Natural killer cell treated with Interleukin-12 subunit alpha and Interleukin-12 subunit beta and Interleukin-15 and Interleukin-18, amount 100 ng/mL, for 72 hours (primary cell): ENCODE results near the gene MUC6. TPM values are rescaled to one million over a fixed set of nuclear protein-coding genes. Genes with fewer than 3 reads are reported as not detected.

Source experiments
- ATAC-seq, 2 donors: fragments of 150-1000 bp; cut with Tn5 transposase in 1 of 2; sonication (Bioruptor Pico), chemical (Tn5 transposase) in 1 of 2; 2 replicates each; pipeline ENCODE4 v1.10.0; 2021
- DNase-seq: peaks from one replicate; pipeline ENCODE4 v3.0.0; 2022; ENCODE audit warnings: low spot score
- H3K27ac Mint-ChIP-seq, 2 donors: 1 replicate in 1 of 2; 2 replicates in 1 of 2; pipeline ENCODE4 v1.8.0; 2022; ENCODE audit warnings: mixed read lengths in 2 of 2, mild to moderate bottlenecking in 1 of 2, moderate library complexity in 1 of 2
- H3K27me3 Mint-ChIP-seq, 2 donors: 1 replicate in 1 of 2; 2 replicates in 1 of 2; pipeline ENCODE4 v1.8.0; 2022; ENCODE audit warnings: mixed read lengths in 2 of 2
- H3K36me3 Mint-ChIP-seq: one replicate; pipeline ENCODE4 v1.8.0; 2022; ENCODE audit warnings: mixed read lengths
- H3K4me1 Mint-ChIP-seq, 2 donors: 1 replicate in 1 of 2; 2 replicates in 1 of 2; pipeline ENCODE4 v1.8.0; 2022; ENCODE audit warnings: low read depth in 2 of 2, mixed read lengths in 2 of 2, mild to moderate bottlenecking in 1 of 2
- H3K4me3 Mint-ChIP-seq: one replicate; pipeline ENCODE4 v1.8.0; 2022; ENCODE audit warnings: mixed read lengths
- H3K9me3 Mint-ChIP-seq: 2 replicates; pipeline ENCODE4 v1.8.0; 2022; ENCODE audit warnings: mixed read lengths
- total RNA-seq, 2 donors: library from RNA; stranded (reverse); gene quantifications; one replicate each; pipeline ENCODE4 v1.2.3, GENCODE V29; 2022

Gene MUC6
- total RNA-seq, 2 donors from 2014 or later: not detected

GRCh38 chr11:1031121-1031899 lies 5.2 kb downstream of the MUC6 start:
- H3K36me3 Mint-ChIP-seq: no peaks in the 10 kb centered on the region
- H3K4me3 Mint-ChIP-seq: no peak overlapping the region
- no peaks in the 10 kb centered on the region for H3K27me3 Mint-ChIP-seq
- peaks cover 0 to 5% of the 10 kb centered on the region in 2 donors for H3K4me1 Mint-ChIP-seq
- H3K9me3 Mint-ChIP-seq: peaks cover 6% of the 10 kb centered on the region
- H3K27ac Mint-ChIP-seq: no peak overlapping the region
- DNase-seq (no peak), ATAC-seq (no peak)

GRCh38 chr11:1030556-1030955 lies 6.0 kb downstream of the MUC6 start:
- Mint-ChIP-seq H3K9me3 (peaks cover 6% of the 10 kb centered on the region), H3K27me3 (no peaks in the 10 kb centered on the region), H3K36me3 (no peaks in the 10 kb centered on the region), H3K4me3 (no peak overlapping the region), H3K27ac (no peak overlapping the region), H3K4me1 (peaks cover 0 to 5% of the 10 kb centered on the region in 2 donors)
- DNase-seq (no peak), ATAC-seq (no peak)

- no peaks in the 10 kb centered on the region for H3K27me3 Mint-ChIP-seq
- ATAC-seq: no peak
These were observed 6.4 kb downstream of the MUC6 start for GRCh38 chr11:1030086-1030485.

GRCh38 chr11:1029654-1030053 lies 6.9 kb downstream of the MUC6 start:
- H3K9me3 Mint-ChIP-seq: peaks cover 6% of the 10 kb centered on the region
- H3K27ac Mint-ChIP-seq: no peak overlapping the region
- no peak for ATAC-seq

More at GRCh38 chr11:1030086-1030485, 6.4 kb downstream of the MUC6 start:
- Mint-ChIP-seq H3K27ac (no peak overlapping the region), H3K36me3 (no peaks in the 10 kb centered on the region), H3K4me3 (no peak overlapping the region), H3K9me3 (peaks cover 6% of the 10 kb centered on the region), H3K4me1 (peaks cover 0 to 5% of the 10 kb centered on the region in 2 donors)
- no peak for DNase-seq

GRCh38 chr11:1029051-1029450 lies 7.5 kb downstream of the MUC6 start:
- Mint-ChIP-seq H3K27me3 (no peaks in the 10 kb centered on the region), H3K36me3 (no peaks in the 10 kb centered on the region), H3K4me3 (no peak overlapping the region), H3K27ac (no peak overlapping the region), H3K9me3 (peaks cover 6% of the 10 kb centered on the region), H3K4me1 (peaks cover 0 to 5% of the 10 kb centered on the region in 2 donors)
- ATAC-seq (no peak), DNase-seq (no peak)

More at GRCh38 chr11:1029654-1030053, 6.9 kb downstream of the MUC6 start:
- no peaks in the 10 kb centered on the region for H3K27me3 Mint-ChIP-seq
- no peaks in the 10 kb centered on the region for H3K36me3 Mint-ChIP-seq
- DNase-seq: no peak
- peaks cover 0 to 5% of the 10 kb centered on the region in 2 donors for H3K4me1 Mint-ChIP-seq
- H3K4me3 Mint-ChIP-seq: no peak overlapping the region

GRCh38 chr11:1028616-1029015 lies 7.9 kb downstream of the MUC6 start:
- no peak for DNase-seq
- ATAC-seq: no peak
- Mint-ChIP-seq H3K4me3 (no peak overlapping the region), H3K27ac (no peak overlapping the region), H3K9me3 (peaks cover 6% of the 10 kb centered on the region), H3K36me3 (no peaks in the 10 kb centered on the region), H3K27me3 (no peaks in the 10 kb centered on the region), H3K4me1 (peaks cover 0 to 5% of the 10 kb centered on the region in 2 donors)

- Mint-ChIP-seq H3K36me3 (no peaks in the 10 kb centered on the region), H3K27ac (no peak overlapping the region), H3K4me1 (peaks cover 0 to 5% of the 10 kb centered on the region in 2 donors), H3K4me3 (no peak overlapping the region), H3K27me3 (no peaks in the 10 kb centered on the region), H3K9me3 (peaks cover 6% of the 10 kb centered on the region)
- DNase-seq (no peak), ATAC-seq (no peak)
These were observed 8.3 kb downstream of the MUC6 start for GRCh38 chr11:1028291-1028540.

- Mint-ChIP-seq H3K9me3 (peaks cover 6% of the 10 kb centered on the region), H3K36me3 (no peaks in the 10 kb centered on the region), H3K4me1 (peaks cover 5 to 10% of the 10 kb centered on the region in 2 donors), H3K4me3 (no peak overlapping the region), H3K27me3 (no peaks in the 10 kb centered on the region), H3K27ac (no peak overlapping the region)
- DNase-seq (no peak), ATAC-seq (no peak)
These were observed 8.8 kb downstream of the MUC6 start for GRCh38 chr11:1027483-1028290.

GRCh38 chr11:1026641-1027482 lies 9.7 kb downstream of the MUC6 start:
- peaks cover 7% of the 10 kb centered on the region in 2 donors for H3K4me1 Mint-ChIP-seq
- no peak for ATAC-seq
- H3K4me3 Mint-ChIP-seq: no peak overlapping the region
- no peak for DNase-seq
- no peaks in the 10 kb centered on the region for H3K36me3 Mint-ChIP-seq
- no peaks in the 10 kb centered on the region for H3K27me3 Mint-ChIP-seq
- H3K27ac Mint-ChIP-seq: no peak overlapping the region
- H3K9me3 Mint-ChIP-seq: no peaks in the 10 kb centered on the region

- Mint-ChIP-seq H3K4me3 (no peak overlapping the region), H3K36me3 (no peaks in the 10 kb centered on the region), H3K27ac (no peak overlapping the region), H3K4me1 (peaks cover 7% of the 10 kb centered on the region in 2 donors), H3K27me3 (no peaks in the 10 kb centered on the region), H3K9me3 (no peaks in the 10 kb centered on the region)
- no peak for DNase-seq
- no peak for ATAC-seq
These were observed 10.4 kb downstream of the MUC6 start for GRCh38 chr11:1026163-1026450.

- Mint-ChIP-seq H3K27me3 (no peaks in the 10 kb centered on the region), H3K9me3 (no peaks in the 10 kb centered on the region), H3K36me3 (no peaks in the 10 kb centered on the region), H3K27ac (no peak overlapping the region), H3K4me1 (peaks cover 7% of the 10 kb centered on the region in 2 donors), H3K4me3 (no peak overlapping the region)
- ATAC-seq (no peak), DNase-seq (no peak)
These were observed 10.9 kb downstream of the MUC6 start for GRCh38 chr11:1025410-1026162.

GRCh38 chr11:1024597-1025409 lies 11.7 kb downstream of the MUC6 start:
- H3K4me3 Mint-ChIP-seq: no peak overlapping the region
- H3K36me3 Mint-ChIP-seq: no peaks in the 10 kb centered on the region
- H3K27ac Mint-ChIP-seq: no peak overlapping the region
- ATAC-seq (no peak), DNase-seq (no peak)
- no peaks in the 10 kb centered on the region for H3K27me3 Mint-ChIP-seq
- H3K9me3 Mint-ChIP-seq: no peaks in the 10 kb centered on the region
- H3K4me1 Mint-ChIP-seq: peaks cover 7% of the 10 kb centered on the region in 2 donors
